HG03139 (cell line): ENCODE results near the gene STX8.
"Not testable (repeated sequence)": the region's sequence is repeated elsewhere in the genome, so short reads cannot be mapped to it uniquely, and the experiment has no call there.

Experiments
- ATAC-seq: cut with Tn5 transposase; IDR thresholded peaks from one replicate; pipeline ENCODE4 v1.9.1; 2021; ENCODE audit not compliant: unreplicated experiment

Gene STX8

GRCh38 chr17:9575381-9576101 lies at the start of gene STX8:
Gene STX8 (minus strand): TSS chr17:9575820. CDS start chr17:9575808, 12 bp downstream.
- no peak for ATAC-seq

DNA sequence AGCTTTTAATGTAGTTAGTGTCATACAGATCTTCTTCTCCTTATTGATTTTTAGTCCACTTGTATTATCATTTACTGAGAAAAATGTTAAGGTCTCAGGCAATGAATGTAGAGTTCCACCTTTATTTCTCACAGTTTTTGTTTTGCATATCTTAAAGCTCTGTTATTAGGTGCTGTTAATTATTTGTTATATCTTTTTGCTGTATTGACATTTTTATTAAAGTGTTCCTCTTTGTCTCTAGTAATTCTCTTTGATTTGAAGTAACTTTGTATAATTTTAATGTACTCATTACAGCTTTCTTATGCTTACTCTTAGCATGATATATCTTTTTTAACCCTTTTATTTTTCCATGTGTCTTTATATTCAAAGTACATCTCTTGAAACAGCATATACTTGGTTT lies 47.3 kb upstream of the STX8 start:
- ATAC-seq = no peak

DNA sequence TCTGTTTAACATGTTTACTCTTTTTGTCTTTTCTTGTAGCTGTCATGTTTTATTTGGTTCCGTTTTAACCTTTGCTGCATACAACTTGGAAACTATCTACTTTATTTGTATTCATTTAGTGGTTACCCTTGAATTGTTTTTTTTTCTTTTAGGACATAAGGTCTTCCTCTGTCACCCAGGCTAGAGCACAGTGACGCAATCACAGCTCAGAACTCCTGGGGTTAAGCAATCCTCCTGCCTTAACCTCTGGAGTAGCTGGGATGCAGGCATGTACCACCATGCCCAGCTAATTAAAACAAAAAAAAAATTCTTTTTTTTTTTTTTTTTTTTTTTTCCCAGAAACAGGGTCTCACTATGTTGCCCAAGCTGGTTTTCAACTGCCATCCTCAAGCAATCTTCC lies 39.9 kb upstream of the STX8 start:
- no peak for ATAC-seq

DNA sequence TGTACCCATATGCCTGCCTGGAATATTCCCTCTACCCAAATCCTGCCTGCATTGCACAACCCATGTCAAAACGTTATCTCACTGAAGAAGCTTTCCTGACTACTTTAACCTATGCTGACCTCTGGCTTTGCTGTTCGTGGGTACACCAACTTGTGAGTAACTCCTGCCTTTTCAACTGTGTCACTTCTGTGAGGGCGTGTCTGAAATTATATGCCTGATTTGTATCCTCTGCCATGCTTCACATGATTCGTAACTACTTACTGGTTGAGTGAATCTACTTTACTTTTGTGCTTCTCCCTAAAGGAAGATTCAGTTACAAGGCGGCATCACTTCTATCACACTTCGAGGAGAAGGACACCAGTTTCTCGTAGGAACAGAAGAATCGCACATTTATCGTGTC lies 36.4 kb upstream of the STX8 start:
- no peak for ATAC-seq

- no peak for ATAC-seq
These were observed 35.9 kb upstream of the STX8 start for GRCh38 chr17:9611557-9611956.

GRCh38 chr17:9607058-9607457 lies 31.4 kb upstream of the STX8 start:
- ATAC-seq = not testable (repeated sequence)

GRCh38 chr17:9606453-9606852 lies 30.8 kb upstream of the STX8 start:
- no peak for ATAC-seq

DNA sequence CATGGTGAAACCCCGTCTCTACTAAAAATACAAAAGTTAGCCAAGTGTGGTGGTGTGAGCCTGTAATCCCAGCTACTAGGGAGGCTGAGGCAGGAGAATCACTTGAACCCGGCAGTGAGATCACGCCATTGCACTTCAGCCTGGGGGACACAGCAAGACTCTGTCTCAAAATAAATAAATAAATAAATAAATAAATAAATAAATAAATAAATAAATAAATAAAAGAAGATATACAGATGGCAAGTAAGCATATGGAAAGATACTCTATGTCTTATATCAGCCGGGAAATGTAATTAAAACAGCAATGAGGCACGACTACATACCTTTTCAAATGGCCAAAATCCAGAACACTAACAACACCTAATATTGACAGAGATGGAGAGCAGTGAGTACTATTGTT lies 29.0 kb upstream of the STX8 start:
- ATAC-seq = not testable (repeated sequence)

DNA sequence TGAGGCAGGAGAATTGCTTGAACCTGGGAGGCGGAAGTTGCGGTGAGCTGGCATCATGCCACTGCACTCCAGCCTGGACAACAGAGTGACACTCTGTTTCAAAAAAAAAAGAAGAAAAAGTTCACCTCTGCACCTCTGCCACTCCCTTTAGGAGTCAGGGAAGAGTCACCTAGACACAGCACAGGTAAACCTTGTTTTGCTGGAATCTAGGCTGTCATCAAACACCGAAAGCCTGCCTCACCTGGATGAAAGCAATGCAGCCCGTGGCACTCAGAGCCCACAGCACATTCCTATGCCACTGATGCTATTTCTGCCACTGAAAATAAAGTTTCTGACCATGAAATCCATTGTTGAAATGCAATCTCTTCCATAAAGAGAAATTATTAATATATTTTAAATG lies 23.0 kb upstream of the STX8 start:
- ATAC-seq = no peak

GRCh38 chr17:9597638-9598037 lies 22.0 kb upstream of the STX8 start:
- ATAC-seq = not testable (repeated sequence)

DNA sequence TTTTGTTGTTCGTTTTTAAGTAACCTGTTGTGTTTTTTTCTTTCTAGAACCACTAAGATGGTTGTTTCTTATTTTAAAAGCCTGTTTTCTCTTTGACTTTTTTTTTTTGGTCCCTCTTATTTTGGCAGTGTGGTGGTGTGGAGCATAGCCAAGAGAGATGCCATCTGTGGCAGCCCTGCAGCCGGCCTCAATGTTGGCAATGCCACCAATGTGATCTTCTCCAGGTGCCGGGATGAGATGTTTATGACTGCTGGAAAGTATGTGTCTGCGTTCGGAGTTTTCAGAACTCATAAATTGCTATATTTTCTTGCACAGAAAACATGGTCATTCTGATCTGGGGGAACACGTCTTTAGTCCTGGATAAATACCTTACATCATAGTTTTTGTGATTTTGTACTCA lies 18.4 kb upstream of the STX8 start:
- ATAC-seq = no peak

DNA sequence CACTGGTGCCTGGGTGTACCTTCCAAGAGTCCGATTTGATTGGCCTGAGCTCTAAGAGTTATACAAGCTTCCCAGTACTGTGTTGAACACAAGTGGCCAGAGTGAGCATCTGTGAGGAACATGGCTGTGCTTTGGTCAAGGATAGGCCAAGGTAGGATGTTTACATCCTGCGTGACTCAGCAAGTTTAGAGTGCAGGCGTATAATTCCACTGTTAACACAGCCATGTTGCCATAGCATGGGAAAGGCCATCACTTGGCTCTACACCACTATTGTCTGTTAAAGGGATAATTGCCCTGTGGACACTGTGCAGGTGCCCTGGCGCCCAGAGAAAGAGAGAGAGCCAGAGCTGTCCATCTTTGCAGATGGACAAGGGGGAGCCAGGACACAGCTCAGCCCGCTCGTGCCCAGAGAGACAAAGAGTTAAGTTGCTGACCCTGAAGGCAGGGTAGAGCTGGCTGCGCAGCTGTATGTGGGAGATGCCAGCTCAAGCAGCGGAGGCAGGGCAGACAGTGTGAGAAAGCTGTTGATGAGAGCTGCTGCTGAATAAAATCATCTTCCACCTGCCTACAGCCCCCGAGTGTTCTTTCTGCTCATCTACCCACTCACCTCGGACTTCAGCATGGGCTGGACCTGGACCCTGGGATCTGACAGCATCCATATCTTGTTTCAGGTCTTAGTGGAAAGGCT lies 12.5 kb upstream of the STX8 start:
- no peak for ATAC-seq

GRCh38 chr17:9577373-9577709 lies 1.7 kb upstream of the STX8 start:
- ATAC-seq = no peak

- no peak for ATAC-seq
These were observed 1.1 kb upstream of the STX8 start, which contains the start of gene CFAP52 for GRCh38 chr17:9576521-9577372. Gene CFAP52 (plus strand): TSS chr17:9576642. CDS start chr17:9576696, 54 bp downstream.

DNA sequence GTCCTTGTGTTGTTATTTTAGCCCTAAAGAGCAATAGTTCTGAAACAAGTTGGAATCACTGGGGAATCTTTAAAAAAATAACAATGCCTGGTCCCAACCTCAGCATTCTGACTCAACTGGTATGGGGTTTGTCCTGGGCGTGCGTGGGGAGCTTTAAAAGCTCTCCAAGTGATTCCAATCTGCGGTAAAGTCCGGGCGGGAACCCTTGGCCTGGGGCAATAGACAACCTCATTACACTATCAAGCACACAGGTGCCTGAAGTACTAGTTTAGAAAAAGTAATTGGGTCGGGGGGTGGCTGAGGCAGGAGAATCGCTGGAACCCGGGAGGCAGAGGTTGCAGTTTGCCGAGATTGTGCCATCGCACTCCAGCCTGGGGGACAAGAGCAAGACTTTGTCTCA lies 4.4 kb downstream of the STX8 start:
- no peak for ATAC-seq

GRCh38 chr17:9568957-9569588 lies 6.5 kb downstream of the STX8 start:
- ATAC-seq = no peak

DNA sequence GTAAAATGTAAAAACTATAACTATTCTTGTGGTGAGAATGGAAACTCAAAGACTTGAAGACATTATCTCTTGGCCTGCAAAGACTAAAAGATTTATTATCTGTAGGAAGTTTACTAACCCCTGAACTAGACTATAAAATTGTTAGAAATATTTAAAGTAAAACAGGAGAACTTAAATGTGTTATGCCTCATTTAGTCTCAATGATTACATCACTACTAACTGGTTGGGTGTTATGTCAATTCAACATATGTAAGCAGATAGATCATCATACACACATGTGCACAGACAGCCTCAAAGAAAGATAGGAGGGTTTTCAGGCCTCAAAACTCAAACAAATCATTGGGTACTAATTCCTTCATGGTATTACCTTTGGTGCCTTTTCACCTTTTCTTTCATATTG lies 7.6 kb downstream of the STX8 start:
- no peak for ATAC-seq

DNA sequence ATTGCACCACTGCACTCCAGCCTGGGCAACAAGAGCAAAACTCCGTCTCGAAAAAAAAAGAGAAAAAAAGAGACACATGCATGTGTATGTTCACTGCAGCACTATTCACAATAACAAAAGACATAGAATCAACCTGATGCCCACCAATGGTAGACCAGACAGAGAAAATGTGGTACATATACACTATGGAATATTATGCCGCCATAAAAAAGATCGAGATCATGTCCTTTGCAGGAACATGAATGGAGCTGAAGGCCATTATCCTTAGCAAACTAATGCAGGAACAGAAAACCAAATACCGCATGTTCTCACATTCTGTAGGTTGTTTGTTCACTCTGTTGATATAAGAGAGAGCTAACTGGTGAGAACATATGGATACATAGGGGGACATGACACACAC lies 8.9 kb downstream of the STX8 start:
- ATAC-seq = not testable (repeated sequence)

DNA sequence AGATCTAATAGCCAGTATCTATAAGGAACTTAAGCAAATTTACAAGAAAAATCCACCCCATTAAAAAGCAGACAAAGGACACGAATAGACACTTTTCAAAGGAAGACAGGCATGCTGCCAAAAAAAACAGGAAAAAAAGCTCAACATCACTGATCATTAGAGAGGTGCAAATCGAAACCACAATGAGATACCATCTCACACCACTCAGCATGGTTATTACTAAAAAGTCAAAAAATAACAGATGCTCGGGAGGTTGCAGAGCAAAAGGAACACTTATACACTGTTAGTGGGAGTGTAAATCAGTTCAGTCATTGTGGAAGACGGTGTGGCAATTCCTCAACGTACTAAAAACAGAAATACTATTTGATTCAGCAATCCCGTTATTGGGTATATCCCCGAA lies 9.6 kb downstream of the STX8 start:
- ATAC-seq = no peak

DNA sequence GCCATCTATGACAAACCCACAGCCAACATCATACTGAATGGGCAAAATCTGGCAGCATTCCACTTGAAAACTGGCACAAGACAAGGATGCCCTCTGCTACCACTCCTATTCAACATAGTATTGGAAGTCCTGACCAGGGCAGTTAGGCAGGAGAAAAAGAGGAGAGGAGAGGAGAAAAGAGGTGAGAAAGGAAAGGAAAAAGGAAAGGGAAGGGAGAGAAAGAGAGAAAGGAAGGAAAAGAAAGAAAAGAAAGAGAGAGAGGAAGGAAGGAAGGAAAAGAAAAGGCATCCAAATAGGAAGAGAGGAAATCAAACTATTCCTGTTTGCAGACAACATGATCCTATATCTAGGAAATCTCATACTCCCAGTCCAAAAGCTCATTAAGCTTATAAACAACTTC lies 11.5 kb downstream of the STX8 start:
- ATAC-seq = no peak

GRCh38 chr17:9557857-9558256 lies 17.8 kb downstream of the STX8 start:
- ATAC-seq = no peak
